HG03159 (cell line): ENCODE results near the gene MZT2B.
A peak's percentile ranks its signal among the peaks of the same experiment; 100 is the strongest.
"Not testable (repeated sequence)": the region's sequence is repeated elsewhere in the genome, so short reads cannot be mapped to it uniquely, and the experiment has no call there.

Experiments
- ATAC-seq: cut with Tn5 transposase; IDR thresholded peaks from one replicate; pipeline ENCODE4 v1.9.1; 2021; ENCODE audit warnings: mild to moderate bottlenecking, moderate library complexity; ENCODE audit not compliant: unreplicated experiment

MZT2B gene, protein sequence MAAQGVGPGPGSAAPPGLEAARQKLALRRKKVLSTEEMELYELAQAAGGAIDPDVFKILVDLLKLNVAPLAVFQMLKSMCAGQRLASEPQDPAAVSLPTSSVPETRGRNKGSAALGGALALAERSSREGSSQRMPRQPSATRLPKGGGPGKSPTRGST

DNA sequence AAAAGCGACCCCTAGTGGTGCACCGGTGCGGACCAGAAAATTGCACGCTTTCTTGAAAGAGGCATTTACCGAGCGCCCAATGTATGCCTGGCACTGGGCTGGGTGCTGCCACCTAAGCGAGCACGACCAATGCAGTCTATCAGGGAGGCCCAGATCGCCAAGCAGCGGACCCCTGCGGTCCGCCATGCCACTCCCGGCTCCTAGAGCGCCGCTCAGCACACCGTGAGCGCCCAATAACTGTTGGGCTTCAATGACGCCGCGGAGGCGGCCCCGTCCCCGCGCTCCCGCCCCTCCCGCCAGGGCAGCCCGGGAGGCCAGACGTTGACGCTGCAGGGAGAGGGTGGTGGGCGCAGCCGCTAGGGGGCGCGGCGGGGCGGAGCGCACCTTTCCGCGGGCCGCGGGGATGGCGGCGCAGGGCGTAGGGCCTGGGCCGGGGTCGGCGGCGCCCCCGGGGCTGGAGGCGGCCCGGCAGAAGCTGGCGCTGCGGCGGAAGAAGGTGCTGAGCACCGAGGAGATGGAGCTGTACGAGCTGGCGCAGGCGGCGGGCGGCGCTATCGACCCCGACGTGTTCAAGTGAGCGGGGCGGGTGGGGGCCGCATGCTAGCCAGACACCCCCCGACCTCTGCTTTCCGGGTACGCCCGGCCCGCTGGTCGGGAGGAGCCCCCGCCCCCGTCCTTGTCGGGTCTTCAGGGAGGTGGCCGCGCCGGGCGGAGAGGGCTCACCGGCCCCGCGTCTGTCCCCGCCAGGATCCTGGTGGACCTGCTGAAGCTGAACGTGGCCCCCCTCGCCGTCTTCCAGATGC, at the start of gene MZT2B:
TSS of gene MZT2B (plus strand) at position 383 of the 803 bp plus-strand sequence. CDS start at position 404, 21 bp downstream.
- peak; percentile 83 for ATAC-seq

DNA sequence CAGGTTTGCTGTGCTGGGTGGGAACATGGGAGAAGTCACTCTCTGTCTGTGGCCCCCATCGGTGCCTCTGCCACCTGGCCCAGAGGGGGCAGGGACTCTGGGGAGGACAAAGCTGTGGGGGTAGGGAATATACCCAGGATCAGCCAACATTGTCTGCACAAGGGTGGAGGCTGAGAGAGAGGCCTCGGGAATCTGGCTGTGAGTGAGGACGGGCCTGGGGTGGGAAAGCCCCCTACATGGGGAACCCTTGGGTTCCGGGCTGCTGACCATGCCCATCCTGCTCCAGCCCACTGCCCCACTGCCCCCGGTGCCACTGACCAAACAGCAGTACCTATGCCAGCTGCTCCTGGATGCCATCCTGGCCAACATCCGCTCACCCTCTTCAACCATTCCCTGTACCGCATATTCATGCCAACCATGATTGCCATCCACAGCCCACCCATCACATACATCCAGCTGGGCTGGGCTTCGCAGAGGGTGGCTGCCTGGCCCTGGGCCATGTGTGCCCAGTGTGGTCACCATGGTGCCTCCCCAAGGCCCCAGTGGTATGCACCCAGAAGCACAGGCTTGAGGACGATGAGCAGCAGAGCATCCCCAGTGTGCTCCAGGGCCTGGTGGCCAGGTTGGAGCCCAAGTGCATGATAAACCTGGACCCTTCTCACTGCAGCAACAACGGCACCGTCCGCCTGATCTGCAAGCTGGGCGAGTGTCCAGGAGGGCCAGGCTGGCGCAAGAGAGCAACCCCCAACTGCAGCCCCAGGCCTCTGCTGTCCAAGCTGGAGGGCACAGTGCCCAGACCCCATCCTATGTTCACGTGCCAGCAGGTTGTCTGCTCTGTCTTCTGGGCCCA, 46.1 kb upstream of the MZT2B start:
- ATAC-seq, result no peak

DNA sequence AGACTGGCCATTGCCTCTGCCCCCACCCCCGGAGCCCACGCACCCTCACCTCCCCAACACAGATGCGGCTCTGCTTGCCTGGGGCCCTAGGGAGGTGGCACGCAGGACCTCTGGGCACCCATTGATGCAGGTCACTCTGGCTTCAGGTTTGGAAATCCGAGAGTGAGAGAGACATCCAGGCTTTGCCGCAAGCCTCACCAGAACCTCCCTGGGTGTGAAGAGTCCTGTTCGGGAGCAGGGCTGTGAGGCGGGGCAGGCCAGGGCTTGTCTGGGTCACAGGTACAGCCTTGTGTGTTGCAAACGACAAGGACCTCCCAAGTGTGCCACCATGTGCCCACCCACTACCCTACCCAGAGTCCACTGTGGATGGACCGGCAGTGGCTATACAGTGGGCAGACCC, 45.5 kb upstream of the MZT2B start:
- not testable (repeated sequence) for ATAC-seq

DNA sequence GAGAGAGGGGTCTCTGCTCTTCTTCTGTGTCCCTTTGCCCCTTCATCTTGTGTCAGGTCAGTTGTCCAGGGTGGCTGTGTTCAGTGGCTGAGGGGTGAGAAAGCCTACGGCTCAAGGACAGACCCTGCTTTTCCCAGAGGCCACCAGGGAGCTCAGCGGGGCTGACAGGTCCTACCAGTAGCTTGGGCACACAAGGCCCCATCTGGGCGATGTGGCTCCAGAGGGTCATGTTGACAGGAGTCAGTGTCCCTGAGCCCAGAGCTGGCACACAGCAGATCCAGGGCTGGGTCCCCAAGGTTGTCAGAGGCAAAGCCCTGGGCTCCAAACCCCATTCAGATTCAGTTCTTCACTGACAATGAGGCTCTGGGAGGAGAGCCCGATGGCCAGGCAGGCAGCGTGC, 44.9 kb upstream of the MZT2B start:
- not testable (repeated sequence) for ATAC-seq

DNA sequence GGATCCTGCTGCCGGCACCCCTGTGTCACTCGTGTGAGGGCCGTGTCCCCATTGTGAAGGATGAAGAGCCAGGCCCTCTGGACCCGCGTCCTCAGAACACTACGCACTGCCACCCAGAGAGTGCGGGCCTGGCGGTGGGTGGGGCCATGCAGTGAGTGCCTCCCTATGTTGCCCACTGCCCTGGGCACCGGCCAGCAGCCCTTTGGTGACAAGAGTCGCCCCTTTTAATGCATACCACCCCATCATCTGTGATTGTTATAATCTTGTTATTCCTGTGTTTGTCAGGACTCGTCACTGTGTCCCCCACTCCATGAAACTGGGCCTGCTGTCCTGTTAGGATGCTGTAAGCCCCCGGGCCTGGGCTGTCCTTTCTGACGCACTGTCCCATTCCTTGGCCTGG, 43.7 kb upstream of the MZT2B start:
- not testable (repeated sequence) for ATAC-seq

DNA sequence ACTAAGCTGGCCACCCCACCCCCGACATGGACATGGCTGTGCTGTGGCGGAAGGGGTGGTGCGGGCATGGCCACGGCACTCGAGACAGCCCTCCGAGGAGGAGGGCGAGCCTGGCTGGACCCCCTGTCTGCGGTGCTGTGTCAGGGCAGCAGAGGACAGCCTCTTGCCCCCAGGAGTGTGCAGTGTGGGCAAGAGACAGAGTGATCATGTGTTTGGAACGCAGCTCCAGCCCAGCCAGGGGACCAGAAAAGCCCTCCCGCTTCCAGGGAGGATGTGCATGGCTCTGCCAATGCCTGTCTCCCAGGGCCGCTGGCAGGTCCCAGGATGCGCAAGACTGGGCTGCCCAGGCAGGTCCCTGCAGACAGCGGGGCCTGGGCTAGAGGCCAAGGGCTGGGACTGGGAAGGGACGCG, 43.2 kb upstream of the MZT2B start:
- ATAC-seq, result not testable (repeated sequence)

DNA sequence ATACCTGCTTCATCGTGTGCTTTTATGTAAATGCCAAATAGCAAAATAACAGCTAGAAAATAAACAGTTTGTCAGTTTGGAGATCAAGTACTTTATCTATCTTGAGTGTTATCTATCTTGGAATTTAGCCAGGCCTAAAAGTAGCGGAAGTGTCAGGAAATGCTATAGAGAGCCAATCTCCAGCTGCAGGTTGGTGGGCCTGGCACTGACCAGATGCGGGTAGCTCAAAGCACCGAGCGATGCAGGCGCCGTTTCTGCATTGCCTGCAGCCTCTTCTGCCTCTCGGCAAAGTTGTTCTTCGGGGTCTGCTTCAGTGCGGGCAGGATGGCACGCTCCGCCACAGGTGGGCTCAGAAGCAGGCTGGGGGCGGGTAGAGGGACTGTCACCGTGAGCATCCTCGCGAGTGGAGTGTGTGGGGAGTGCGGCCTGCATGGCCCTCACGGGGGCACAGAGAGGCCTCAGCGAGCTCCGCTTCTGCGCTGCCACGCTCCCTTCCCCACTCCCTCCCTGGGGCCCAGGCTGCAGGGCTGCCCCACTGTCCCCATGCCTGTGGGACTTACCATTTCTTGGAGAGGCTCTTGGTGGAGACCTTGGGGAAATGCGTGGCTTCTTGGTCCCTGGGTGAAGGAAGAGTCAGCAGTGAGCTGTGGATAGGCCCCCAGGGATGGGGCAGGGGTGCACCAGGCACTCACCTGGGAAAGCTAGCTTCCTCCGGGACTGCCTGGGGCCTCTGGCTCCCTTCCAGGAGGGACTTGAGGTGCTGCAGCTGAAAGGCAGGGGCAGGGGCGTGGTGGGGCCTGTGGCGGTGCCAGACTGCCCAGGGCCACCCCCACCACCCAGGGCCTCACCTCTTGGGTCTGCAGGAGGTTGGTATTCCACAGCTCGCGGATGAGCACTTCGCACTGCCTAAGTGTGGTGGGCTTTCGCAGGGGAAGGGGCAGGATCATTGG, 42.5 kb upstream of the MZT2B start:
- ATAC-seq, result not testable (repeated sequence)

DNA sequence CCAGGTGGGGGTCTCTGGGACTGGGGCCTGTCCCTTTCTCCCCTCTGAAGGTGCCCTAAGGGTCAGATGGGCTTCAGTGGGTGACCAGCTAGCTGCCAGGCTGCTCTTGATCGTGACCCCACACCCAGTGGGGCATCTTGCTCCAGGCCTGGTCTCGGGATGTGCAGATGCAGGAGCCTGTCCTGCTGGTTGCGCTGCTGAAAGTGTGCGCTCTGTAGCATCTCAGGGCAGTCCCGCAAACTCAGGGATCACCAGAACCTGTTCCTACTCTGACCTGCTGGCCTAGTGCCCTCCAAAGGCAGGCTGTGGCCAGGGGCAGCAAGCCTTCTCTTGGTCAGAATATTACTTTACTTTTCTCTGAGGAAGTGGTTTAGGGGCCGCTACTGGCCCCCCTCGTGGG, 41.5 kb upstream of the MZT2B start:
- ATAC-seq, result not testable (repeated sequence)

DNA sequence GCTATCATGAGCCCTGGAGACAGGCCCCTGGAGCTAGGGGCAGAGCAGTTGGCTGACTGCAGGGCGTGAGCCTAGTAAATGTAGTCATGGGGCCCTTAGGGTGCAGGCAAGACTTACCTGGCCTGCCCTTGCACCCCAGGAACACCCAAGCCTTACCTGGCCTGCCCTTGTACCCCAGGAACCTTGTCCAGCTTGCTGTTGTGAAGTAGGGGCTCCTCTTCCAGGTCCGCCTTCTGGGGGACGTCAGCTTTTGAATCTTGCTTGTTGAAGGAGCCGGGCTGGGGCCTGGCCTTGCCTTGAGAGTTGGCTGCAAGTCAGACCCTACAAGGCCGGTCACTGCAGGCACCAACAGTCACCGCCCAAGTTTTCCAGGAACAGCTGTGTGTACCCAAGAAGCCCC, 41.1 kb upstream of the MZT2B start:
- not testable (repeated sequence) for ATAC-seq

DNA sequence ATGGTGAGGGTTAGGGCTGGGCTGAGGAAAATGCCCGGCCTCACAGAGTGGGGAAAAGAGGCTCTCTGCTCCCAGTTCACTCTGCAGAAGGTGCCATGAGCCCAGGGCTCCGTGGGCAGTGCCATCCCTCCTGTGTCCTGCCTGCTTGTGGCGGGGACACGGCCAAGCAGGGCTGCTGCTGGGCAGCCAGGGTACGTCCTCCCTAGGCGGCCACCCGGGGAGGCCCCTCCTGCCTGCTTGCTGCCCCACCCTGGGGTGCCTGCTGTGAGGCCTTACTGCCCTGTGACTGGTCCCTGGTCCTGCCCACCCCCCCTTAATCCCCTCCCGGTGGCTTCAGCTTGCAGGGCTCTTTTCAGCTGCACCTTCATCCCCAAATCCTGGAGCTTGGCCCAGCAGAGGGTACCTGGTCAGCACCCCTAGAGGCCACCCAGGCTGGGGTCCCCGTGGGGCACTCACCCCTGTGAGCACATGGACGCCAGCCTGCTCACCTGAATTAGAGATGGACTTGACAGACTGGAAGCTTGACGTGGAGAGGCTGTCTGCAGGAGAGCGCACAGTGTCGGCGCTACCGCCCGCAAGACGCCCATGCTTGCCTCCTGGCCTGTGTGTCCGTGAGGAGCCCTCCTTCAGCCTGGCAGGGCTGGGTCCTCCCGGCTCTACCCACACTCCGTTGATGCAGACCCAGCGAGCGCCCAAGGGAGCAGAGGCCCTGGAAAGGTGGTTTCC, 40.3 kb upstream of the MZT2B start:
- not testable (repeated sequence) for ATAC-seq

DNA sequence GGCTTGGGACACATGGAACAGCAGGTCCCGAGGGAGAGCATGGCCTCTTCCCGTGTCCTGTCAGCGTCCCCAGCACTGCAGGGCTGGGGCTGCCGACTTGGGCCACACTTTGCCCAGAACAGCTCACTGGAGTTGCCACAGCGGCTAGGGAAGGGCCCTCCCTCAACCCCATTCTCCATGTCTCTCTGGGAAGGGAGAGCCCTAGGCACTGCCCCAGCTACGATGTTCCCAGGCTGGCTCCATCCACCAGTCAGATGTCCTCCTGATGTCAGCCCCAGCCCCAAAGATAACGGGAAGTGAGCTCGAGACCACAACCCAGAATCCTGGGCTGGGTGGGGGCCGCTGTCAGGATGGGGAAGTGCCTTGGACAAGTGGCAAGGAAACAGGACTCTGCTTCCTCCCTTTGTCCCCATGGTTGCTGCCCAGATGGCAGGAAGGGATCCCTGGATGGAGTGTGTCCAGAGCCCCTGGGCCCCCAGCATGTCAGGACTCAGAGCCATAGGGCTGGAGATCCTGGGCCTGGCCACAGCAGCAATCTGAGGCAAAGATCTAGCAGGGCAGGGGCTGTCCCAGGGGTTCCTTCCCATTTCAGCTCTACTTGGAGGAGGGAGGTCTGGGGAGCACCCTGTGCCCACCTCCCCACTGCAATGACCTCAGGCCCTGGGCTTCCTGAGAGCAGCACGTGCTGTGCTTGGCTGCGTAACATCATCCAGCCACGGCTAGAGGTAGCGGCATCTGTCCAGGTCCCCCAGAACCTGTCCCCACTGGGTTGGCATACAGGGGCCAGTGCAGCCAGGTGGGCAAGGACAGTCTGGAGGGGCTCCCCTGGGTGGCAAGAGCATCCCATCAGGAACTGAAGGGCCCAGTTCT, 39.4 kb upstream of the MZT2B start:
- ATAC-seq, result not testable (repeated sequence)

DNA sequence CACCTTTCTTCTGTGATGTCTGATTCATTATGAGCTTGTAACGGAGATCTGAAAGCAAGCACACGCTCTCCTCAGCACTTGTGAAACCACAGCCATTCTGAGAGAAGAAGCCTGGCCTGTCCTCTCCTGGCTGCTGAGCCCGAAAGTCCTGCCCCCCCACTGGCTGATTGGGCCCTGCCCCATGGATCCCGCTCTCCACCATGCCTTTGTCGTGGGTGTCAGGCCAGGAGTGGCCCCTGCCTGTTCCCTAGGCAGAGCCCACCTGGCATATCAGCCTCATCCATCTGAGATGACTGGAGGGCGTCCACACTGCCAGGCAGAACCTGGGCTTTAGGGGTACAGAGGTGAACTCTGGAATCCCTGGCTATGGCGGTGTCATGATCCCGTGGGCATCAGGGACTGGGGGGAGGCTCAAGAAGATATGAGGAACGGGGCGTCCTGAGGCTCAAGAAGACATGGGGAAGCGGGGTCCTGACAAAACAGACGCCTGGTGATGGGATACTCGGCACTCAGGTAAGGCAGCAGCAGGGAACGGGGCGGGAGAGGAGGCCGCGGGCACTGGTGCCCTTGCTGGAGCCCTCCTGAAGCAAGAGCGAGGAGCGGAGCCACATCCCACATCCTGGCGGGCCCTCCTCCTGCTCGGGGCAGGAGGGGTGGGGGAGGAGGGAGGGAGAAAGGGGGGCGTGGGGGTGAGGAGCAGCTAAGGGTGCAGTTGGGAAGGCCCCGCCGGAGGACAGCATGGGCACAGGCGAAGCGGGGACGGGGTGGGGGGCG, 38.6 kb upstream of the MZT2B start:
- not testable (repeated sequence) for ATAC-seq

DNA sequence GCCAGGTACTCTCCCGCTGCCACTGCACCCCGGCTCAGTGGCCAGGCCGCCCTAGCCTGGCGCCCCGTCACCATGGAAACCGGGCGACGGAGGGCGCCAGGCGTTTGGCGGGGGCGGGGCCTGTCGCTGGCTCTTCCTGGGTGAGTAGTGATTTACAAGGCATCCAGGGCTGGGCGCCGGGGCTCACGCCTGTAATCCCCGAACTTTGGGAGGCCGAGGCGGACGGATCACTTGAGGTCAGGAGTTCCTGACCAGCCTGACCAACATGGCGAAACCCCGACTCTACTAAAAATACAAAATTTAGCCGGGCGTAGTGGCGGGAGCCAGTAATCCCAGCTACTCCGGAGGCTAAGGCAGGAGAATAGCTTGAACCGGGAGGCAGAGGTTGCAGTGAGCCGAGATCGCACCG, 37.1 kb upstream of the MZT2B start, which contains the start of gene CCDC74B:
TSS of gene CCDC74B (minus strand) at position 107 of the 409 bp plus-strand sequence. CDS start 116 bp downstream, outside the sequence.
- ATAC-seq, result peak; percentile 90

DNA sequence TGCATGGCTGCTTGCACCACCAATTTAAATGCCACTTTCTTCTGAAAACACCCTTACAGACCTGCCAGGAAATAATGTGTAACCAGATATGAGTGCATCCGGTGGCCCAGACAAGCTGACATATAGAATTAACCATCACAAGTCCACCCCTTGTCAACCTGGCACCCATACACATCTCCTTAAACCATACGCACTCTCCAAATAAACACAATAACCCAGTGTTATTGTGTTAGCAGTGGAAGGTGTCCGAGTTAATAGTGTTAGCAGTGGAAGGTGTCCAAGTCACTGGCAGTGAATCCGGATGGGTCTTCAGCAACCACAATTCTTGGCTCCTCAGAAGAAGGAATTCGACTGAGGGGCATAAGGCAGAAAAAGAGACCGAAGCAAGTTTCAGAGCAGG, 33.5 kb upstream of the MZT2B start:
- not testable (repeated sequence) for ATAC-seq

DNA sequence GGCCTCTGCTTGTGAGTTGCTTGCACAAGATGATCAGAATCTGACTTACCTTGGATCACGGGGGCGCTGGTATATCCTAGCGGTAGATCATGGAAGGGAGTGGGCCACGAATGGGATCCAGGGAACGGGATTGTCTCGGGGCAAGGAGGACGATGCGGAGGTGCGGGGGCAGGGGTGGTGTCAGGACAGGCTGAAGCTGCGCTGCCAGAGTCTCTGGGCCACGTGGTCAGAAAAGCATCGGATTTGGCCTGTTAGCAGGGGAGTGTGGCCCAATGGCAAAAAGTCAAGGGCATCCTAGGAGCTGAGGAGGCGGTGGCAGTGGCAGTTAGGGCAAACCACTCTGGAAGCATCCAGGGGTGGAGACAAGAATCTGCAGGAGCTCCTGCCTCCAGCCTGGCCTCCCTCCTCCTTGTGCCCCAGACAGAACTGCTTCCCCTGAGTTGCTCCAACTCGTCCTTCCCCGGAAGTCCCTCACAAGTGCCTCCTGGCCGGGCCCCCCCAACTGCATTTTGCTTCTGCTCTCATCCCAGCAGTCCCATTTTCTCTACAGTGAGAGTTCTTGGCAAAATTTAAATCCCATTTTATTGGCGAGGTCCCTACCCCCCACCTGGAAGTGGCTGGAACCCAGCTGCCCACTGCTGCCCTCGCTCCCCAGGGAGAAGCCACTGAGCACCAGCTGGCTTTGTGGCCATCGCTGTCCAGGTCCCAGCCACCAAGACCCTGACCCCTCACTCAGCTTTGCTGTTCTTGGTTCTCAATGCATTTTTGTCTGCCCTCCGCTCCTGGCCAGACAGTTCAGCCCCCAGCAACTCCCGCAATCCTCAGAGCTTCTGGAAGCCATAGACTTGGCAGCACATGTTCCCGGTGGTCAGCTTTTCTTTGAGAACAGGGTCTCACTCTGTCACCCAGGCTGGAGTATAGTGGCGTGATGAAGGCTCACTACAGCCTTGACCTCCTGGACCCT, 31.6 kb upstream of the MZT2B start:
- ATAC-seq, result no peak

DNA sequence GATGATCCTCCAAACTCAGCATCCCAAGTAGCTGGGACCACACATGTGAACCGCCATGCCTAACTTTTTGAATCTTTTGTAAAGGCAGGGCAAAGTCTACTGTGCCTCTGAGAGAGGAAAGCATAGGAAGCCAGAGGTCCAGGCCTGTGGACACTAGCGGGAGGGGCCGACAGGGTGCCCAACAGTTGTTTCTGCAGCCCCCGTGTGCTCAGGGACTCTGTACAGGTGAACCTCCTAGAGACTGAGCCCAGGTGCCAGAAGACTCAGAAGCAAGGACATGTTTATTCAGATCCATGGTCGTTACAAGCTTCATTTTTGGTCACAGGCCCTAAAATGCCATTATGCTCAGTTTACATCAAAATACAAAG, 30.9 kb upstream of the MZT2B start:
- not testable (repeated sequence) for ATAC-seq
